Measurements from ENCODE around the gene RABGAP1.

GRCh38 chr9:123048748-123049147 lies 107.9 kb downstream of the RABGAP1 start:
- TF ChIP-seq EZH2 (IDR thresholded peaks at IDR 0.05) (no peak), POLR2AphosphoS5 (IDR thresholded peaks at IDR 0.05; ENCODE audit: borderline replicate concordance, low read depth, low read length) (no peak), FOXP2 (optimal IDR thresholded peaks at IDR 0.05; ENCODE audit: control extremely low read depth, extremely low read length, insufficient read depth) (no peak)
